Measurements from ENCODE around the gene SIRT3.

Gene SIRT3

DNA sequence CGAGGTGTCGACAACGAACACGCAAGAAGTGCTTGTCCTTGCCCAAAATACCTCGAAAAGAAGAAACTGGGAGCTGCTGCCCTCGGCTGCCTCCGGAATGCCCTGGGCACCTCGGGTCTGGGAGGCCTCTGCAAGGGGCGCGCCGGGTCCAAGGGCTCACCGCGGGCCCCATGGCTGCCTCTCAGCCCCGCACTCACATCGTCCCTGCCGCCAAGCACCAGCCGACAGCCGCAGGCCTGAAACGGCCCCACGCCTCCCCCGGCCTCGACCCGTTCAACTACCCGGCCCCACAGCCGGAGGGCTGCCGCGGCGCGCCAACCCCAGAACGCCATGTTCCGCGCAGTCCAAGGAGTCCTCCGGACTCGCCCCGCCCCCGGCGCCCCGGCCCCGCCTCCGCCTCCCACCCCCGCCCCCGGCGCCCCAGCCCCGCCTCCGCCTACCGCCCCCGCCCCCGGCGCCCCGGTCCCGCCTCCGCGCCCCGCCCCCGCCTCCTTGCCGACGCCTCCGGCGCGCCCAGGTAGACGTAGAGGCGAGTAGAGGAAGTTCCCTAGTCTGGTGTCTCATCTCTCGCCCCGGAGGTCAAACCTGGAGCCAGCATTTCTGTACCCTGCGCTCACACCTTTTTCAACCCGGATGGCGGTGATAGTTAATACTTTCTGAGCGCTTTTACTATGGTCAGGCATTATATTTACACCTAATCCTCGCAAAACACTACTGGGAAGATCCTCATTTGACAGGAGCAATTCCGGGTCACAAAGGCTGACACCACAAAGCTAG is at the start of gene SIRT3:
Gene SIRT3 (minus strand): TSS at position 346 of the 777 bp plus-strand sequence. CDS start 14 bp downstream, at position 332.
- DNase-seq (ENCODE audit: low read depth in 2 of 2), result peak; percentile 65 to 83

DNA sequence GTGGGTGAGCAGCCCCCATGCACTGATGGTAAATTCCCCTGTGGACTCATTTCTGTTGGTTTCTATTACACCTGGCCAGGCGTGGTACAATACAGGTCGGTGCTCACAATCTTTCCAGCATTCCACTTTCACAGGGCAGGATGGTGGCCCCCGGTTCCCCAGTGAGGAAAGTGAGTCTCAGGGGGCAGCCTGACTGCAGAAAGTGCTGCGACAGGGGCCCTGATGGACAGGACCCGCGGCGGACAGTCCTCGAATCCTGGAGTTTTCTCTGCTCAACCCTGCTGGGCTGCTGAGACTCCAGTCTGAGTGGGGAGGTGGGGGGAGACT is 49.7 kb upstream of the SIRT3 start:
- DNase-seq (ENCODE audit: low read depth in 2 of 2), result no peak

DNA sequence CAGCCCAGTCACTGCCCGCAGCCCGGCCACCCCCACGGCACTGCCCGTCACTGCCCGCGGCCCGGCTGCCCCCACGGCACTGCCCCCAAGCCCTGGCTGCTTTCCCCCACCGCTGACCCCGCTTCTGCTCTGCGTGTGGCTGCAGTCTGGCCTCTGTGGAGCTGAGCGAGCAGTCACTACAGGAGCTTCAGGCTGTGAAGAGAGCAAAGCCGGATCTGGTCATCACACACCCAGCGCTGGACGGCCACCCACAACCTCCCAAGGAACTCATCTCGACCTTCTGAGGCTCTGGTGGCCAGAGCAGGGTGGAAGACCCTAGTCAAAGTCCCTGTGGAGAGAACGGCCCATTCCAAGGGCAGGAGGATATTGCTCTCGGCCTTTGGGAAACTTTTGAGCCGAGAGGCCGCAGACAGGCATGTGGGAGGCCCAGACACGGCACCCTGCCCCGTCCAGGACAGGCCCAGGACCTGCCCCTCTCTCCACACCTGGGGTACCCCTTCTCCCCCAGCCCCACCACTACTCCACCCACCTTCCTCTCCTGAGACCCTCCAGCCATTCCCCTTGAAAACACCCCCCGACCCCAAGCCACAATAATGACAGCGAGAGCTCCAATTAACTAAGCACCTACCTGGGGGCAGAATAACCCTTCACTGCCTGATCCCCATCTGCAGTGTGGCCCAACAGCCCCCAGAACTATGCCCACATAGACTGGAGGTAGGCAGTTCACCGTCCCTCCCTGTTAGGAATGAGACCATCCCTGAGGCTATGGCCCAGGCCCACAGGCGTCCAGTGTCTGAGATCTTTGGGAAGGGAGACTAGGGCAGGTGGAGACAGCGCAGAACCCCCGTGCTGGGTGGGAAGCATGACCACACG is 49.1 kb upstream of the SIRT3 start:
- DNase-seq (ENCODE audit: low read depth in 2 of 2), result no peak

DNA sequence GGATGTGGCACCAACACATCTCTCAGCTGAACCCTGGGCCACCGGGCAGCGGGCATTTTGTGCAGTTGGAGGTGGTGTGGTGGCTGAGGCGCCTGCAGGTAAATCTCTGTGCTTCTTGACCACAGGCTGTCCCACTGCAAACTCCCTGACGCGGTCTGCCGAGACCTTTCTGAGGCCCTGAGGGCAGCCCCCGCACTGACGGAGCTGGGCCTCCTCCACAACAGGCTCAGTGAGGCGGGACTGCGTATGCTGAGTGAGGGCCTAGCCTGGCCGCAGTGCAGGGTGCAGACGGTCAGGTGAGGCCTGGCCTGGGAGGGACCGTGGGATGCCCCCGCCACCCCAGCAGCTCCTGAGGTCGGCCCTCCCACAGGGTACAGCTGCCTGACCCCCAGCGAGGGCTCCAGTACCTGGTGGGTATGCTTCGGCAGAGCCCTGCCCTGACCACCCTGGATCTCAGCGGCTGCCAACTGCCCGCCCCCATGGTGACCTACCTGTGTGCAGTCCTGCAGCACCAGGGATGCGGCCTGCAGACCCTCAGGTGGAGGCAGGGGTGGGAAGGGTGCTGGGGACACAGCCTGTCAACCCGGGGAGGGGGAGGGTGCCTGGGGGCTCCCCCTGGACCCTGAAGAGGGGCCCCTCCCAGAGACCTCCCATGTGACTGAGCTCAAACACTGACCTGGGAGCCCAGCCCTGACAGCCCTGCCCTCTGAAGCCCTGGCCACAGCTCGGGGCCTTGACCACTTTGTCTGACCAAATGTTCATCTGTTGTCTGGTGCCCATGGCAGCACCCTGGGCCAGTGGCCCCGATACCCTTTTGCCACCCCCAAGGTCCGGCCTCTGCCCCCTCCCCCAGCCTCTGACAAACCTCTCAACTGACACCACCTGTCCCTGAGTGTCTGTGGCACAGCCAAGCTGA is 48.2 kb upstream of the SIRT3 start:
- no peak for DNase-seq (ENCODE audit: low read depth in 2 of 2)

DNA sequence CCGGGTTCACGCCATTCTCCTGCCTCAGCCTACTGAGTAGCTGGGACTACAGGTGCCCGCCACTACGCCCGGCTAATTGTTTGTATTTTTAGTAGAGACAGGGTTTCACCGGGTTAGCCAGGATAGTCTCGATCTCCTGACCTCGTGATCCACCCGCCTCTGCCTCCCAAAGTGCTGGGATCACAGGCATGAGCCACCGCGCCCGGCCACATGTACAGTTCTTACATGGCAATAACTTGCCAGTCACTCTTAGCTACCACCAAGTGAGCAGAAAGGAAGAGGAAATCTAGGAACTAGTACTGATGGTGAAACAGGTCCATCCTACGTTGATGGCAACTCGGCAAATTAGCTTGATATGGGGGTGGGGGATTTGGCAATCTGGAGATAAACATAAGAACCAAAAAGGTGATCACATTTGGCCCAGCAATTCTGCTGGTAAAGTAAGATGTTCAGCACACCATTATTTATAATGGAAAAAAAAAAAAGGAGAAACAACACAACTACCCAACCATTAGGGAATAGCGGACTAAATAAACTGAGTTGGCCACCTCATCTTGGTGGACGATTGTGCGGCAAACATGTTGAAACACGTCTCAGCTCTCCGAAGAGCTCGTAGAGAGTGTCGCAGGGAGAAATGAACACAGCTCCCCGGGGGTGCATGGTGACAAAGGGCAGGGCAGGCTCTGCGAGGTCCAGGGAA is 47.4 kb upstream of the SIRT3 start:
- no peak for DNase-seq (ENCODE audit: low read depth in 2 of 2)

DNA sequence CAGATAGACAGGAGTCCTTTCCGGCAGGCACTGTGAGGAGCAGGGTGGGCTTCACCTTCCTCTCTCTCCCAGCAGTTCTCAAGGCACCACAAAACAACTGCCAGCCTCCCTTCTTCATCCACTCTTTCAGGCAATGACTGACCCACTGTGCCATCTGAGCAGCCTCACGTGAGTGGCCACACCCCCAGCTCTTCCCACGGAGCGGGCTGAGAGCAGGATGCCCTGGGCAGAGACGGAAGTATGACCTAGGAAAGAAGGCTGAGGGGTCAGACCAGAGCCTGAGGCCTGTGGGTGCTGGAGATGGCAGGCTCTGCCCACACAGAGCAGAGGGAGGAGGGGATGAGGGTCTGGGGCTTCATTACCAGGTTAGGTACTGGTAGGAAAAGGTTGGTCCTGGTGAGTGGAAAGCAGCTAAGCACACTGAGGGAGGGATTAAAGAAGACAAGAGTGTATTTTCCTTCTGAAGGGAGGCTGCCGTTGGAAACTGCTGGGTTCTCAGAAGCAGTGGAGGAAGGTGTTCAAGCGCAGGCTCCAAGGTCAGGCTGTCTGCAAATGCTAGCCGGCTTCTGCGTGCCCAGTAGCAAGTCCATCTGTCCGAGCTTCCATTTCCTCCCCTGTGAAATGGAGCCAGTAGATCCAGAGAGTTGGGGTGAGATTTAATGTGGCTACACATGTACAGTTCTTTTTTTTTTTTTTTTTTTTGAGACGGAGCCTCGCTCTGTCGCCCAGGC is 46.7 kb upstream of the SIRT3 start:
- no peak for DNase-seq (ENCODE audit: low read depth in 2 of 2)

DNA sequence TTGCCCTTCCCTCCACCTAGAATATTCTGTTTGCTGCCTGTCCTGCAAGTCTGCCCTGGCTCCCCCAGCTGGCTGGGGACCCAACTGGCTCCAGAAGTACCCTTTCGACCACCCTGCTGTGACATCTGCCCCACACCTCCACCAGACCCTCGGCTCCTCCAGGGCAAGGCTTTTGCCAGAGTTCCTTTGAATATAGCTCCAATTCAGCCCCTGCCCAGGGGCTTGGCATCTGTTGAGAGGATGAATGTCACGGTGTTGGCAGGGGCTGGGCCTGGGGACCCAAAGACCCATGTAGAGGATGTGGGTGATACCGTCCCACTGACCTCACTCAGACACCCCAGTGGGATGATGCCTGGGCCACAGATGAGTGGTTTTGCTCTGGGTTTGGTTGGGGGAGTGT is 46.0 kb upstream of the SIRT3 start:
- DNase-seq (ENCODE audit: low read depth in 2 of 2), result no peak

DNA sequence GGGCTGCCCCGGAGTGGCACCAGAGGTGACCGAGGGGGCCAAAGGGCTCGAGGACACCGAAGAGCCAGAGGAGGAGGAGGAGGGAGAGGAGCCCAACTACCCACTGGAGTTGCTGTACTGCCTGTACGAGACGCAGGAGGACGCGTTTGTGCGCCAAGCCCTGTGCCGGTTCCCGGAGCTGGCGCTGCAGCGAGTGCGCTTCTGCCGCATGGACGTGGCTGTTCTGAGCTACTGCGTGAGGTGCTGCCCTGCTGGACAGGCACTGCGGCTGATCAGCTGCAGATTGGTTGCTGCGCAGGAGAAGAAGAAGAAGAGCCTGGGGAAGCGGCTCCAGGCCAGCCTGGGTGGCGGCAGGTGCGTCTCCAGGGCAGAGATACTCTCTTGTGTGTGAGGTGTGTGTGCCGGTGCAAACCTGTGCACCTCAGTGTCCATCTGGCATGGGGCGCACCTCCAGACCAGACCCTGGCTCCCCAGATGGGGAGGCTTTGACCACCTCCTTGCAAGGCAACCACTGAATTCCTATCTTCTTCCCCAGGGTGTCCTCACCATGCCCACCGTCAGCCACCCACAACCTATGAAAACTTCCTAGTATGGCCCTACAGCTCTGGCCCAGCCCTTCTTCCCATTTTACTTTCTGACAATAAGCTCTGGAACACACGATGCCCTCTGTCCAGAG is 45.5 kb upstream of the SIRT3 start:
- no peak for DNase-seq (ENCODE audit: low read depth in 2 of 2)

DNA sequence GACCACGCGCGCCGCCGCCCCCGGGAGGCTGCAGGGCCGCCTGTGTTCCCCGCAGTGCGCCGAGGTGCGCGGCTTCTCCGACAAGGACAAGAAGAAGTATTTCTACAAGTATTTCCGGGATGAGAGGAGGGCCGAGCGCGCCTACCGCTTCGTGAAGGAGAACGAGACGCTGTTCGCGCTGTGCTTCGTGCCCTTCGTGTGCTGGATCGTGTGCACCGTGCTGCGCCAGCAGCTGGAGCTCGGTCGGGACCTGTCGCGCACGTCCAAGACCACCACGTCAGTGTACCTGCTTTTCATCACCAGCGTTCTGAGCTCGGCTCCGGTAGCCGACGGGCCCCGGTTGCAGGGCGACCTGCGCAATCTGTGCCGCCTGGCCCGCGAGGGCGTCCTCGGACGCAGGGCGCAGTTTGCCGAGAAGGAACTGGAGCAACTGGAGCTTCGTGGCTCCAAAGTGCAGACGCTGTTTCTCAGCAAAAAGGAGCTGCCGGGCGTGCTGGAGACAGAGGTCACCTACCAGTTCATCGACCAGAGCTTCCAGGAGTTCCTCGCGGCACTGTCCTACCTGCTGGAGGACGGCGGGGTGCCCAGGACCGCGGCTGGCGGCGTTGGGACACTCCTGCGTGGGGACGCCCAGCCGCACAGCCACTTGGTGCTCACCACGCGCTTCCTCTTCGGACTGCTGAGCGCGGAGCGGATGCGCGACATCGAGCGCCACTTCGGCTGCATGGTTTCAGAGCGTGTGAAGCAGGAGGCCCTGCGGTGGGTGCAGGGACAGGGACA is 44.8 kb upstream of the SIRT3 start:
- no peak for DNase-seq (ENCODE audit: low read depth in 2 of 2)

DNA sequence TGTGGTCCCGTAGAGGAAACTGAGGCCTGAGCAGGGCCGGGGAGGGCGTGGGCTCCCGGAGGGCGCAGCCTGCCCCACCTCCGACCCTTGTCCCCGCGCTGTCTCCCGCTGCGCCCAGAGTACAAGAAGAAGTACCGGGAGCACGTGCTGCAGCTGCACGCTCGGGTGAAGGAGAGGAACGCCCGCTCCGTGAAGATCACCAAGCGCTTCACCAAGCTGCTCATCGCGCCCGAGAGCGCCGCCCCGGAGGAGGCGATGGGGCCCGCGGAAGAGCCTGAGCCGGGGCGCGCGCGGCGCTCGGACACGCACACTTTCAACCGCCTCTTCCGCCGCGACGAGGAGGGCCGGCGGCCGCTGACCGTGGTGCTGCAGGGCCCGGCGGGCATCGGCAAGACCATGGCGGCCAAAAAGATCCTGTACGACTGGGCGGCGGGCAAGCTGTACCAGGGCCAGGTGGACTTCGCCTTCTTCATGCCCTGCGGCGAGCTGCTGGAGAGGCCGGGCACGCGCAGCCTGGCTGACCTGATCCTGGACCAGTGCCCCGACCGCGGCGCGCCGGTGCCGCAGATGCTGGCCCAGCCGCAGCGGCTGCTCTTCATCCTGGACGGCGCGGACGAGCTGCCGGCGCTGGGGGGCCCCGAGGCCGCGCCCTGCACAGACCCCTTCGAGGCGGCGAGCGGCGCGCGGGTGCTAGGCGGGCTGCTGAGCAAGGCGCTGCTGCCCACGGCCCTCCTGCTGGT is 44.0 kb upstream of the SIRT3 start:
- DNase-seq (ENCODE audit: low read depth in 2 of 2), result no peak

DNA sequence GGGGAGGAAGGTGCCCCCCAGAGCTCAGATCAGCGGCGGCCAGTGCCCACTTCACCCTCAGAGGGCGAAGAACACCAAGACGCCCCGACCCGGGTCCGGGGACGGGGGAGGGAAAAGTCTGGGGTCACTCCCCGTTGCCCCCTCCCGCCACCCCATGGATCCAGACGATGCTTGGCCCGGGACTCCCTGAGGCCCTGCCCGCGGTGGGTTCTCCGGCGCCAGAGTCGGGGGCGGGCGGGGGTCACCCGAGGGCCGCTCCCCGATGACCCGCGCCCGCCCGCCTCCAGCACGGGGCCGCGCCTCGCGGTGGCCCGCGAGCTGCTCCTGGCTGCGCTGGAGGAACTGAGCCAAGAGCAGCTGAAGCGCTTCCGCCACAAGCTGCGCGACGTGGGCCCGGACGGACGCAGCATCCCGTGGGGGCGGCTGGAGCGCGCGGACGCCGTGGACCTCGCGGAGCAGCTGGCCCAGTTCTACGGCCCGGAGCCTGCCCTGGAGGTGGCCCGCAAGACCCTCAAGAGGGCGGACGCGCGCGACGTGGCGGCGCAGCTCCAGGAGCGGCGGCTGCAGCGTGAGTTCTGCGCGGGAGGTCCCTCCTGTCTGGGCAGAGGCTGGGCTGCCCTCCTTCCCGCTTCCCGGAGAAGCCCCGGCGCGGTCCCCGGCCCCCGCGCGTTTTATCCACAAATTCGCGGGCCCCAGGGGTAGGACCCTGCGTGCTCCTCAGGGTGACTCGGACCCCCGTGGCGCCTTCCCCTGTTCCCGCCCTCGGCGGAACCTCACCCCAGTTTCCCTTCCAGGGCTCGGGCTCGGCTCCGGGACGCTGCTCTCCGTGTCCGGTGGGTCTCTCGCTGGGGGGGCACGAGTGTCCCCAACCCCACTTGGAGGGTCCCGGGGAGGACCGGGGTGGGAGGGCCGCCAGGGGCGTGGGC is 43.2 kb upstream of the SIRT3 start:
- DNase-seq (ENCODE audit: low read depth in 2 of 2), result no peak

DNA sequence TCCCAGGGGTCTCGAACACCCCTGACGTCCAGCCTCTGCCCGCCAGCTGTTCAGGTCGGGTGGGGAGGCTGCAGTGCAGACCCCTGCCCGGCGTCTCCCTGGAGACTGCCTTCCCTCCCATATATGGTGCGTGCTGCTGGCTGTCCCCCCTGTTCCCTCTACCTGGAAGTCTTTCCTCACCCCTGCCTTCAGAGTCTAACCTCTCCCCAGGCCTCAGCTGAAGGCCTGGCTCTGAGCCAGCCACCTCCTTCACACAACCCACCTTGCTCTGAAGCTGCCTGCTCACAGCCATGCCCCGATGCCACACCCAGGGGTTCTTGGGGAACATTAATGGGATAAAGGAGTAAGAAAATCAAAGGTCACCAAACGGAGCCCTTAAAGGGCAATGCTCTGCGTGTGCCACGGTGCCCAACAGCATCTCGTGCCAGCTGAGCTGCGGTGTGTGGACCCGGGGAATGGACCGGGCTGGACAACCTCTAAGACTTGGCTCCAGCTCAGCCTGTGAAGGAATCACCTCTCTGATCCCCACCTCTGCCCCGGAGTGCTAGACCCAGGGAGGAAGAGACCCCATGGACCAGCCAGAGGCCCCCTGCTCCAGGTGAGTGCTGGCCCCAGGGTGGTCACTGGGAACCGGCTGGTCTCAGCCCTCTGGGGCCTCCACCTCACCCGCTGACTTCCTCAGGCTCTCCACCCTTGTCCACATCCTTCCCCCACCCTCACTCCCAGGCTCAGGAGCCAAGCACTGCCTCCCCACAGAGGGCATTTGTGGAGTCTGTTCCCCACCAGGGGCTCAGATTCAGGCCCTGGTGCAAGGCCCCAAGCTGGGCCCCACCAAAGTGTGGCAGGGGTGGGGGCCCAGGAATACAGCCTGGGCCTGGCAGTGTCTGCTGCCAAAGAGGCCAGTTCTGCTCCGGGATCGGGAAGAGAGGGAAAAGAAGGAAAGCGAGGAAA is 42.1 kb upstream of the SIRT3 start, which contains the start of gene NLRP6:
Gene NLRP6 (plus strand): TSS at position 407 of the 951 bp plus-strand sequence. CDS start 163 bp downstream, at position 570.
- no peak for DNase-seq (ENCODE audit: low read depth in 2 of 2)

DNA sequence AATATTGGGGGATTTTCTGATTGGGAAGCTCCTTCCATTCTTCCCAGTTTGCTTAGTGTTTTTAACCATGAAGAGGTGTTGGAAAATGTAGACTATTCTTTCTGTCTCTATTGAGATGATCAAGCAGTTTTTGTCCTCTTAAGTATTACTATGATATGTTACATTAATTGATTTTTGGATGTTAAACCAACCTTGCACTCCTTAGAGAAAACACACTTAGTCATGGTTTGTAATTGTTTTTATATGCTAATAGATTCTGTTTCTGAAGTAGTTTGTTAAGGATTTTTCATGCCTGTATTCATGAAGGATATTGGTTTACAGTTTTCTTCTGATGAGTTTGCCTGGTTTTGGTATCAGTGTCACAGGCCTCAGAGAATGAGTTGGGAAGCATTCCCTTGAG is 40.1 kb upstream of the SIRT3 start:
- no peak for DNase-seq (ENCODE audit: low read depth in 2 of 2)

DNA sequence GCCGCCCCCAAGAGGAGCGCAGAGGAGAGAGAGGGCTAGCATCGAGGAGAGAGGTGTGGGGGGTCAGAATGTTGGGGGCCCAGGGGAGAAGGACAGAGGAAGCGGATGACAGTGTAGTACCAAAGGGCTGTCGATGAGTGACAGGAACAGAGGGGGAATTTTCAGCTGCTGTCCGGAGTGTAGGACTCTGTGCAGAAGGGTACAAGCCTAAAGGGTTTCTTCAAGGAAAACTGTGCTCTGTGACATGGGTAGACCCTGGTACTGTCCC is 36.7 kb upstream of the SIRT3 start:
- no peak for DNase-seq (ENCODE audit: low read depth in 2 of 2)

DNA sequence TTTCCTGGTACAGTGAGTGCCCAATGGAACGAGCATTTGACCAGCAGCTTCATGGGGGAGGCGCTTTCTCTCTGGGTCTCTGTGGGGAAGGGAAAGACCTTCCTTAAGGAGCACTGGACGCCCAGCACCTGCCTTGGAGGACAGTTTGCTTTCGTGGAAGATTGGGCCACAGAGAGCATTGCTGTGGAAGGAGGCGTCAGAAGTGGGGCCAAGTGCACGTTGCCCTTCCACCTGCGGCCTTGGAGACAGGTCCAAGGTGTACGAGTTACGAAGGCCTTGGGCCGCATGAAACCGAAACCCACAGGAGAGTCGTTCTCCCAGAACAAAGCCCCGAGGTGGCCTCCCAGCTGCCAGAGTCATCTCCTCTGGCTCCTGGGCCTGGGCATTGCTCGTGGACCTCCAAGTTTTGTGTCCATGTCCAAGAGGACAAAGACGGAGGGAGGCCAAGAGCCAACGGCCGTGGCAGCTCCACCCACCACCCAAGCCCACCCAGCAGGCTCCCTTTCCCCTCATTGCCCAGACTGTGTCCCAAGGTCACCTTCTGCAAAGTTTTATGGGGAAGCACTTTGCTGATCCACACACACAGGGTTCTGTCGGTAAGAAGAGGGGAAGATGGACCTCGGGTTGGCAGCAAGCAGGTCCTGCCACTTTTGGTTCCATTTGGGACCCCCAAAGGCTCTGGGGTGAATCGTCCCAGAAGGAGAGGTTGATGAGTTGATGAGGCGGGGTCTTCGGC is 36.2 kb upstream of the SIRT3 start:
- no peak for DNase-seq (ENCODE audit: low read depth in 2 of 2)

DNA sequence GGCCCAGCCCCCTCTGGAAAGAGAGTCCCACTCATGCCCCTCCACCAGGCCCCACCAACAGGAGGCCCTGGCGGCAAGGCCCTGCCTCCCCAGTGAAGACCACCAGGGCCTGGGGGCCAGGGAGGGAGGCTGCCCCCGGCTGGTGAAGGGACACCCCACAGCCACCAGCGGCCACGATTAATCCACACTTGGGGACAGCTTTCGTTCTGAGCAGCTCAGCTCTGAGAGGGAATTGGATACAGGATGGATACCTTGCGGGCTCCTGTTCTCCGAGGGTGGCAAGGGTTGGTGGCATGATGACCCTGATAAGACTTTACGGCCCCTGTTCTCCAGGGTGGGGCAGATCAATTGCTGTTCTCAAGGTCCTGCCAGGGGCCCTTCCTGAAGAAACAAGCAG is 35.2 kb upstream of the SIRT3 start:
- no peak for DNase-seq (ENCODE audit: low read depth in 2 of 2)

All from stimulated activated CD8-positive, alpha-beta memory T cell treated with anti-CD3 and anti-CD28 coated beads, Interleukin-2, amount 100 ng/mL, for 1 hour (primary cell).